Adipose tissue (tissue), 3 donors: ENCODE data around the gene CALHM5. TPM values are rescaled to one million over a fixed set of nuclear protein-coding genes. Genes with fewer than 3 reads are reported as not detected.
"Not testable (repeated sequence)": the region's sequence is repeated elsewhere in the genome, so short reads cannot be mapped to it uniquely, and the experiment has no call there.

Experiments
- H3K27ac ChIP-seq: one replicate; pipeline ENCODE4 v1.5.1; 2013; ENCODE audit warnings: low read depth, low read length
- WGBS, 3 donors: extraction: QIAGEN DNeasy Blood & Tissue Kit; methylation state at CpG; one replicate each; pipeline ENCODE4 v1.1.7; 2013; 5-methylcytosine and 5-hydroxymethylcytosine counted together
- polyA plus RNA-seq, 3 donors: library from polyadenylated mRNA; stranded (reverse); fragments of 200-250 nt; gene quantifications; one replicate each; pipeline ENCODE4 v1.2.3, GENCODE V29; 2013
- donor health status: healthy with polysubstance abuse.
- donor health status: Bipolar disorder and iron deficiency.
- donor health status: healthy.

CALHM5 gene
- 1 to 10 TPM in 2 of 3 donors, under 1 TPM in 1; 0.17 to 1.5 (median 1.3) TPM for polyA plus RNA-seq

- no peak within 1 kb of the TSS for H3K27ac ChIP-seq
- WGBS, 3 donors, result 32 to 54% (median 46%) methylated on average over 10 of the region's 10 CpGs
Observed at GRCh38 chr6:116511424-116512110, at the start of gene CALHM5. TSS of gene CALHM5 (plus strand) at chr6:116511639. CDS start at chr6:116511697, 58 bp downstream.

DNA sequence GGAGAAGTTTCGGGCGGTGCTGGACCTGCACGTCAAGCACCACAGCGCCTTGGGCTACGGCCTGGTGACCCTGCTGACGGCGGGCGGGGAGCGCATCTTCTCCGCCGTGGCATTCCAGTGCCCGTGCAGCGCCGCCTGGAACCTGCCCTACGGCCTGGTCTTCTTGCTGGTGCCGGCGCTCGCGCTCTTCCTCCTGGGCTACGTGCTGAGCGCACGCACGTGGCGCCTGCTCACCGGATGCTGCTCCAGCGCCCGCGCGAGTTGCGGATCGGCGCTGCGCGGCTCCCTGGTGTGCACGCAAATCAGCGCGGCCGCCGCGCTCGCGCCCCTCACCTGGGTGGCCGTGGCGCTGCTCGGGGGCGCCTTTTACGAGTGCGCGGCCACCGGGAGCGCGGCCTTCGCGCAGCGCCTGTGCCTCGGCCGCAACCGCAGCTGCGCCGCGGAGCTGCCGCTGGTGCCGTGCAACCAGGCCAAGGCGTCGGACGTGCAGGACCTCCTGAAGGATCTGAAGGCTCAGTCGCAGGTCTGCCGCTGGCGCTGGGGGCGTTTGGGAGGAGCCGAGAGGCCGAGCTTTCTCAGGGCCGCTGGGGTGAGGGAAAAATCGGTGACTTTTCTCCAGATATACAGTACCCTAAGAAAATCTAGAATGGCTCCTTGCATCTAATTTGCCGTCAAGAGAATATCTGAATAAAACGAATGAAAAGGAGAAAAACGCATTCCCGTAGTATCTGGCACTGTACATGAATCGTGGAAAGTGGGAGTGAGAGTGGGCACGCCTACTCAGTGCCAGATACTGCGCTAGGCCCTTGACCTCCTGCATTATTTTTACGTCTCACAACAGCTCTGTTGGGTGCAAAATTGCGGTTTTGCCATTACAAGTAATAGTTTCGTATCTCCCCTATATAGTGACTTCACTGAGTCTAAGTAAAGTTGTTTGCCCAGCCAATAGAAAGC, 49.2 kb upstream of the CALHM5 start:
- 8 to 12% (median 11%) methylated on average over 76 to 84 of the region's 84 CpGs for WGBS, 3 donors
- no peak overlapping the region for H3K27ac ChIP-seq

- no peak overlapping the region for H3K27ac ChIP-seq
- 63 to 88% (median 71%) methylated on average over 4 of the region's 4 CpGs for WGBS, 3 donors
Observed at GRCh38 chr6:116463301-116463700, 48.1 kb upstream of the CALHM5 start.

DNA sequence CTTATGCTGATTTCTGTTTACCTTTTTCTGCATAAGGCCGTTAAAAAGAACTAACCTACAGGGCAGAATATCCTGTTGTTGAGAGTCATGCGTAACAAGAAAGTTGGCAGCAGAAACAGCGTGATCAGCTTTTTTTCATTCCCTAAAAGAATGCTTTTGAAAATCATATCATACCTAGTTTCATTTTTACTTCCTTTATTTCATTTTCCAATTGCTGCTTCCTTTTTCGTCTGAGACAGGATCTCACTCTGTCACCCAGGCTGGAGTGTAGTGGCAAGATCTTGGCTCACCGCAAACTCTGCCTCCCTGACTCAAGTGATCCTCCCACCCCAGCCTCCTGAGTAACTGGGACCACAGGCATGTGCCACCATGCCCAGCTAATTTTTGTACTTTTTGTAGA, 46.2 kb upstream of the CALHM5 start:
- no peak overlapping the region for H3K27ac ChIP-seq
- 30 to 80% (median 43%) methylated on average over 5 of the region's 5 CpGs for WGBS, 3 donors

DNA sequence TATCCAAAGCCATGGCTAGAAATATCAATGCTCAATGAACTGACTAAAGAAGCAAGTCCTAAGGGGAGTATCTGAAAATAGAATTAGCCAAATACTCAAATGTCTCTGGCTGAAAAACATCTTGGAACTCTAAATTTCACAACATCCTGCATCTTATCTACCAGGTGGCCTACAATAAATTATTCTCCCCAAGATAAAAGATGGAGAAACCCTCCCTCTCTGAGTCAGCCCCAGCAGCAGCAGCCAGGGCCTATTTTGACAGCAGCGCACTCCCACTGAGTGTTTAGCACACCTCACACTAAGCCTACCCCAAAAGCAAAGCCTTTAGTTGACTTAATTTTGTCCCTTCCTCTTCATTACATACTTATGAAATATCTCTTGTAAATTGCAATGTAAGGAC, 44.3 kb upstream of the CALHM5 start:
- H3K27ac ChIP-seq, result no peak overlapping the region
- 91 to 100% (median 95%) methylated on average over 1 of the region's 1 CpG for WGBS, 3 donors

DNA sequence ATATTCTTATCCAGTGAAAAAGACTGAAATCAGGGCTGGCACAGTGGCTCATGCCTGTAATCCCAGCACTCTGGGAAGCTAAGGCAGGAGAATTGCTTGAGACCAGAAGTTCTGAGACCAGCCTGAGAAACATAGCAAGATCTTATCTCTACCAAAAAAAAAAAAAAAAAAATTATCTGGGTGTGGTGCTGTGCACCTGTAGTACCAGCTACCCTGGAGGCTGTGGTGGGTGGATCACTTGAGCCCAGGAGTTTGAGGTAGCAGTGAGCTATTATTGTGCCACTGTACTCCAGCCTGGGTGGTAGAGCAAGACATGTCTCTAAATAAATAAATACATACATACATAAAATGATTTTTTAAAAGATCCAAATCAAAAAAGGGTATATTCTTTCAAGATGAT, 43.9 kb upstream of the CALHM5 start:
- no peak overlapping the region for H3K27ac ChIP-seq

DNA sequence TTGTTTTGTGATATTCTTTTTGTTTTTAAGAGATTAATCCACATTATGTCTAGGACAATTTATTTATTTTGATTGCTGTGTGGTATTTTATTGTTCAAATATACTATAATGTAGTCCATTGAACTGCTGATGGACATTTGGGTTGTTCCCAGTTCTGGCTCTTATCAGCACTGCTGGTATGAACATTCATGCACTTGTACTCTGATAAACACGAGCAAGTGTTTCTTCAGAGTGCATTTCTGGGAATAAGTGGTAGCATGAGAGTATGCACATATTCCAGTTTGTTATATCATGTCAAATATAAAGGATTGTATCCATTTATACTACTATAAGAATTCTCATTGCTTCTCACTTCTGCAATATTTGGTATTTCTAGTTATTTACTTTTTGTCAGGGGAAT, 43.1 kb upstream of the CALHM5 start:
- WGBS, 3 donors, result 27 to 78% (median 67%) methylated on average over 1 of the region's 1 CpG
- H3K27ac ChIP-seq, result no peak overlapping the region

GRCh38 chr6:116471531-116471930, 39.9 kb upstream of the CALHM5 start:
- 62 to 96% (median 79%) methylated on average over 1 of the region's 1 CpG for WGBS, 3 donors
- no peak overlapping the region for H3K27ac ChIP-seq

DNA sequence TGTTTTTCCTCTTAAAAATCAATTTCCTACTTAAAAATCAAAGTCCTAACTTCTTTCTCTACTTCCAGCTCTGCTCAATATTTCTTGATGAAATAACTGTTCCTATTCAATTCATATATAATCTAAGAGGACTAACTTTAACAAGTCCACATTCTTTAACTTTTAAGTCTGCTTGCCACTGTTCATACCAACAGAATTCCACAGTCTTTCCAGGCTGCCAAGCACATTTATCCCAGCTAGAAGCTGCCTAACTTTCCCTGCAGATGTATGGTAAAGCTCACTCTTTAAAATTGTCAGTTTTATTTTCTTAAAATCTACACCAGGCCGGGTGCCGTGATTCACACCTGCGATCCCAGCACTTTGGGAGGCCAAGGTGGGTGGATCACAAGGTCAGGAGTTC, 38.7 kb upstream of the CALHM5 start:
- WGBS, 3 donors, result 83 to 88% (median 86%) methylated on average over 3 of the region's 3 CpGs
- H3K27ac ChIP-seq, result no peak overlapping the region

GRCh38 chr6:116475141-116475540, 36.3 kb upstream of the CALHM5 start:
- H3K27ac ChIP-seq, result no peak overlapping the region
- 25 to 73% (median 42%) methylated on average over 1 of the region's 1 CpG for WGBS, 3 donors

DNA sequence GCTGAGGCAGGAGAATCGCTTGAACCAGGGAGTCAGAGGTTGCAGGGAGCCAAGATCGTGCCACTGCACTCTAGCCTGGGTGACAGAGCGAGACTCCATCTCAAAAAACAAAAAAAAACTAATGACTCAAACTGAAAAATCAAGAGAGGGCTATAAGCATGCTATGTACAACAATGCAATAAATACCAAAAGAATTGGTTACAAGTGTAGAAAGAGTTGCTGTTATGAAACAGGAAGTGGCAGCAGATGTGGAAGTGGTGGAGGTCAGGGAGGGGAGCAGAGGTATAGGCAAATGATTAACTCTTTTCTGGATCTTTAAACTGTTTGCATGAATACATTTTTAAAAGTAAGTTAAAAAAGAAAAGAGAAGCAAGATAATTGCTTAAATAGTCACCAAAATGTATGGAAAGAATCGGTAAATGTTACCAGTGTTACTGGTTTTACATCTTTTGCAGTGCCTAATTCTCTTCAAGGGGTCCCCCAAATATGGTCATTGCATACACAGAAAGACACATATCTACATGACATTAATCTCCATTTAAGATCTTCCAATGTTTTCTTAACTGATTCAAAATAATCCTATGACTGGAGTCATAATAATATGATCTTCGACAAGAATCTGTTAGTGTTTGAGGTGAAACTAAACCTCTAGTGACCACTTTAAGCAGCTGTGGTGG, 35.3 kb upstream of the CALHM5 start:
- WGBS, 3 donors, result 50 to 67% (median 56%) methylated on average over 5 of the region's 5 CpGs
- no peak overlapping the region for H3K27ac ChIP-seq

- WGBS, 3 donors, result 72 to 97% (median 85%) methylated on average over 1 of the region's 1 CpG
- H3K27ac ChIP-seq, result no peak overlapping the region
Observed at GRCh38 chr6:116482780-116483179, 28.7 kb upstream of the CALHM5 start.

DNA sequence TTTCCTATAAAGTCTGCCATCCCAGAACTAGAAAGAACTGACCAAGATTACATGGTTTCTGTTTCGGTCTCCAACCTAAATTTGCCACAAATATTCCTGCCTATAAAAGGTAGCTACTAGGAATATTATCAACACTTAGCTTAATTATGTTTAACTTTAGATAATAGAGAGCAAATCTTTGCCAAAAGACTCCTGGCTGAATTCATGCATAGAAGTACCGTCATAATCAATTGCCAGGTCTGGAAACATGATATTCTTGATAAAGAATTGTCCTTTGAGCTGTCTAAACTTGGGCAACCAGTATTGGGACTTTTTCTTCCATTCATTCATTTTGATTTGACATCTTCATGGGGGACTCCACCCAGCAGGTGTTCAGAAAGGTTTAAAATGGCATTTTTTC, 27.8 kb upstream of the CALHM5 start:
- H3K27ac ChIP-seq, result no peak overlapping the region
- WGBS, 3 donors, result 26 to 91% (median 83%) methylated on average over 2 of the region's 2 CpGs

GRCh38 chr6:116485559-116486184, 25.8 kb upstream of the CALHM5 start:
- 64 to 81% (median 66%) methylated on average over 5 of the region's 5 CpGs for WGBS, 3 donors
- H3K27ac ChIP-seq, result no peak overlapping the region

DNA sequence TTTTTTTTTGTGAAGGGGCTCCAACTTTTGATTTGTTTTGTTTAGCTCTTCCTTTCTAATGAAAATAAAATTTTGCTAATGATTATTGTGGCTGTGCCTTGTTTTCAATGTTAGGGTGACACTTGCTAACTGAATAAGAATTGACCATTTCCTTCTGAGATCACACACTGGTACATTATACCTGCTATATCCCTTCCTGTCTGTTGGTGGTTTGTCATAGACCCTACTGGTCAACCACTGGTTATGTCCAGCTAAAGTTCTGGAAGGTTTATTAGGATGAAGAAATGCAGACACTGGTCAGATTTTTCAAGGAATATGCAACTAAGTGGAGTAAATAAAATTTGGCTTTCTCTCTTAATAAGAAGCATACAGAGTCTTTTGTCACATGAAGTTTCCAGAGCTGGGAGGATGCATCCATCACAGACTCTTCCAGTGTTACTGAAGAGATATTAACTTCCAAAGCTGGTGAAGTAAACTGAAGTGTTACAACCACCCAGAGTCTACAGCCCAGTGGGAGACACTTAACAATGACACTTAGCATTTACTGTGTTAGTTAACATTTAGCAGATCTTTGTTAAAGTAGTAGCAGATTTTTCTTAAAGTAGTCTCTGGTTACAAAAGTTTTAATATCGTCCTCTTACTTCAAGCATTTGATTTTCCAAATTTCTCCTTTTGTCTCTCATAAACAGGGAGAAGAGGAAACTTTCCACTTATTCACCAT, 19.7 kb upstream of the CALHM5 start:
- H3K27ac ChIP-seq, result no peak overlapping the region
- 71 to 91% (median 78%) methylated on average over 1 of the region's 1 CpG for WGBS, 3 donors

DNA sequence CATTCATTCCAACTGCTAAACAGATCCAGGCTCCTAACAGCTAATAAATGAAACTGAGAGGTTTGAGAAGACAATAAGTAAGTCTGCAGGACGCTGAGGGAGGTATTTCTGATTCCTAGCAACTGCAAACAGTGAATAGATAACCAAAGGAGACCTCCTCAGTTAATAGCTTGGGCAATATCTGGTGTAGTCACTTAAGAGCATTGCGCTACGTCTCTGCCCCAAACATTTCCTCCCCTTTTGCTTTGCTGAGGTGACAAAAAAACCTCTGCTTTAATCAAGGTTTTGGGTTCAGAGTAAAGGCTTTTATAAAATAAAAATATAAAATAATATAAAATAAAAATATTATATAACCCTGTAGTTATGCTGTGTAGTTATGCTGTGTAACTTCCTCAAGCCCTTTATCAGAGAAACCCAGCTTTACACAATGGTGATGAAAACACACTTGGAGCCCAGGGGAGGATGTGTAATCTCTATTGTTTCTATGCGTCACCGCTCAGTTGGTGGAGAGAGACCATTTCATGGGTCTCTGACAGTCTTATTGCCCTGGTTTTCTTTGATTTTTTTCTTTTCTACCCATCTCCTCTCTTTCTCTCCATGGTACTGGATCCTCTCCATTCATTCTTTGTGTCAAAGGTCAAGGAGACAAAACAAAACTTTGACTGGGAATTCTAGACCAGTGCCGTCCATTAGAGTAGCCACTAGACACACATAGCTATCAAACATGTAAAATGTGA, 18.9 kb upstream of the CALHM5 start:
- H3K27ac ChIP-seq, result no peak overlapping the region
- WGBS, 3 donors, result 55 to 76% (median 58%) methylated on average over 6 of the region's 6 CpGs

DNA sequence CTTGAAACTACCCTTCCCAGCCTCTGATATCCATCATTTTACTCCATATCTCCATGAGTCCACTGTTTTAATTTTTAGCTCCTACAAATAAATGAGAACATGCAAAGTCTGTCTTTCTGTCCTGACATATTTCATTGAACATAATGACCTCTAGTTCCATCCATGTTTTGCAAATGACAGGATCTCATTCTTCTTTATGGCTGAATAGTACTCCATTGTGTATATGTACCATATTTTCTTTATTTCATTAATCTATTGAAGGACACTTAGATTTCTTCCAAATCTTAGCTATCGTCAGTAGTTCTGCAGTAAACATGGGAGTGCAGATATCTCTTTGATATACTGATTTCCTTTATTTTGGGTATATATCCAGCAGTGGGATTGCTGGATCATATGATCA, 16.3 kb upstream of the CALHM5 start:
- H3K27ac ChIP-seq, result not testable (repeated sequence)

More for the DNA sequence above, 16.3 kb upstream of the CALHM5 start:
- 86 to 97% (median 97%) methylated on average over 1 of the region's 1 CpG for WGBS, 3 donors
